Measurements from ENCODE around the gene PDP2.

The PDP2 gene

GRCh38 chr16:66920924-66921680, 40.8 kb downstream of the PDP2 start:
- DNase-seq, result no peak

- DNase-seq, result no peak
Observed at GRCh38 chr16:66921729-66922450, 41.6 kb downstream of the PDP2 start.

- DNase-seq, result no peak
Observed at GRCh38 chr16:66923247-66923731, 43.0 kb downstream of the PDP2 start.

- no peak for DNase-seq
Observed at GRCh38 chr16:66923866-66924265, 43.6 kb downstream of the PDP2 start.

GRCh38 chr16:66924527-66925321, 44.4 kb downstream of the PDP2 start:
- peak; percentile 38 to 77 (median 50) for DNase-seq

- DNase-seq, result peak in 1 of 4 experiments; percentile 19
Observed at GRCh38 chr16:66925322-66925840, 45.1 kb downstream of the PDP2 start, which contains the start of gene RRAD. RRAD (minus strand) TSS chr16:66925535; CDS start chr16:66925179, 356 bp downstream.

- DNase-seq, result no peak
Observed at GRCh38 chr16:66926171-66926947, 46.0 kb downstream of the PDP2 start.

- peak; percentile 32 to 60 (median 54) for DNase-seq
Observed at GRCh38 chr16:66926961-66927436, 46.7 kb downstream of the PDP2 start.

GRCh38 chr16:66927918-66928649, 47.8 kb downstream of the PDP2 start:
- peak in 1 of 4 experiments; percentile 14 for DNase-seq

GRCh38 chr16:66928702-66929388, 48.5 kb downstream of the PDP2 start:
- peak; percentile 13 to 56 (median 24) for DNase-seq

GRCh38 chr16:66930189-66930588, 49.9 kb downstream of the PDP2 start:
- DNase-seq, result peak; percentile 34 to 71 (median 46)

GRCh38 chr16:66931665-66932064, 51.4 kb downstream of the PDP2 start:
- no peak for DNase-seq

- DNase-seq, result no peak
Observed at GRCh38 chr16:66932076-66932475, 51.8 kb downstream of the PDP2 start.

GRCh38 chr16:66933776-66934137, 53.4 kb downstream of the PDP2 start:
- DNase-seq, result no peak

GRCh38 chr16:66934138-66934838, 54.0 kb downstream of the PDP2 start, which contains the start of gene CIAO2B:
CIAO2B (minus strand) TSS chr16:66934402; CDS start chr16:66934364, 38 bp downstream.
- DNase-seq, result peak; percentile 92 to 96 (median 94)

GRCh38 chr16:66934839-66935313, 54.6 kb downstream of the PDP2 start:
- peak; percentile 27 to 59 (median 38) for DNase-seq

- no peak for DNase-seq
Observed at GRCh38 chr16:66935314-66936011, 55.1 kb downstream of the PDP2 start, which contains the start of gene CES2. CES2 (plus strand) TSS chr16:66935516; CDS start chr16:66935636, 120 bp downstream.

- no peak for DNase-seq
Observed at GRCh38 chr16:66936462-66936861, 56.1 kb downstream of the PDP2 start.
